ENCODE measurements around the gene PITX2.

GRCh38 chr4:110644008-110644407 lies 21.1 kb upstream of the PITX2 start:
- TF ChIP-seq FOXP4 (CRISPR knock-in tag; IDR thresholded peaks at IDR 0.05) (no peak), ATF1 (CRISPR knock-in tag; IDR thresholded peaks at IDR 0.05) (no peak), CTCF (IDR thresholded peaks at IDR 0.05) (no peak), ZNF263 (CRISPR knock-in tag; IDR thresholded peaks at IDR 0.05; ENCODE audit: low read depth) (no peak), NFYB (CRISPR knock-in tag; conservative IDR thresholded peaks at IDR 0.05; ENCODE audit: low read depth) (no peak), RELA (CRISPR knock-in tag; IDR thresholded peaks at IDR 0.05; ENCODE audit: borderline replicate concordance) (no peak), KAT7 (CRISPR knock-in tag; IDR thresholded peaks at IDR 0.05; ENCODE audit: borderline replicate concordance) (no peak), USF2 (CRISPR knock-in tag; IDR thresholded peaks at IDR 0.05) (no peak), ETV6 (CRISPR knock-in tag; IDR thresholded peaks at IDR 0.05) (no peak)
- TF ChIP-seq, protein P1, sequence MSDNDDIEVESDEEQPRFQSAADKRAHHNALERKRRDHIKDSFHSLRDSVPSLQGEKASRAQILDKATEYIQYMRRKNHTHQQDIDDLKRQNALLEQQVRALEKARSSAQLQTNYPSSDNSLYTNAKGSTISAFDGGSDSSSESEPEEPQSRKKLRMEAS (CRISPR knock-in tag; IDR thresholded peaks at IDR 0.05): no peak
- TF ChIP-seq, protein P2, sequence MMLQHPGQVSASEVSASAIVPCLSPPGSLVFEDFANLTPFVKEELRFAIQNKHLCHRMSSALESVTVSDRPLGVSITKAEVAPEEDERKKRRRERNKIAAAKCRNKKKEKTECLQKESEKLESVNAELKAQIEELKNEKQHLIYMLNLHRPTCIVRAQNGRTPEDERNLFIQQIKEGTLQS (CRISPR knock-in tag; conservative IDR thresholded peaks at IDR 0.05): no peak
- TF ChIP-seq, protein P3, sequence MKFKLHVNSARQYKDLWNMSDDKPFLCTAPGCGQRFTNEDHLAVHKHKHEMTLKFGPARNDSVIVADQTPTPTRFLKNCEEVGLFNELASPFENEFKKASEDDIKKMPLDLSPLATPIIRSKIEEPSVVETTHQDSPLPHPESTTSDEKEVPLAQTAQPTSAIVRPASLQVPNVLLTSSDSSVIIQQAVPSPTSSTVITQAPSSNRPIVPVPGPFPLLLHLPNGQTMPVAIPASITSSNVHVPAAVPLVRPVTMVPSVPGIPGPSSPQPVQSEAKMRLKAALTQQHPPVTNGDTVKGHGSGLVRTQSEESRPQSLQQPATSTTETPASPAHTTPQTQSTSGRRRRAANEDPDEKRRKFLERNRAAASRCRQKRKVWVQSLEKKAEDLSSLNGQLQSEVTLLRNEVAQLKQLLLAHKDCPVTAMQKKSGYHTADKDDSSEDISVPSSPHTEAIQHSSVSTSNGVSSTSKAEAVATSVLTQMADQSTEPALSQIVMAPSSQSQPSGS (CRISPR knock-in tag; IDR thresholded peaks at IDR 0.05; ENCODE audit: borderline replicate concordance, low read depth): no peak
